Erythroblast (primary cell): ENCODE results near the gene ICA1.

Experiments used
- DNase-seq, 2 experiments: peaks; one replicate each; lab custom pipeline; 2025; lab: John Stamatoyannopoulos, UW
- GATA1 ChIP-seq: IDR thresholded peaks from 2 replicates; pipeline ENCODE4 v1.6.1; 2011; ENCODE audit warnings: low read depth, mild to moderate bottlenecking, control low read depth, low read length, moderate library complexity
- POLR2A ChIP-seq: IDR thresholded peaks from 2 replicates; pipeline ENCODE4 v1.6.1; 2011; ENCODE audit warnings: mild to moderate bottlenecking, low read length

ICA1 gene

GRCh38 chr7:8094164-8095140 lies 167.5 kb downstream of the ICA1 start:
- no peak for DNase-seq
- TF ChIP-seq GATA1 (no peak), POLR2A (no peak)

- TF ChIP-seq POLR2A (no peak), GATA1 (no peak)
- no peak for DNase-seq
Observed at GRCh38 chr7:8092140-8092539, 169.8 kb downstream of the ICA1 start.

- DNase-seq = no peak
- no peak for TF ChIP-seq POLR2A
- TF ChIP-seq GATA1 = no peak
Observed at GRCh38 chr7:8089036-8089780, 172.8 kb downstream of the ICA1 start.

- DNase-seq = no peak
- TF ChIP-seq GATA1 = no peak
- TF ChIP-seq POLR2A = no peak
Observed at GRCh38 chr7:8086239-8086638, 175.7 kb downstream of the ICA1 start.

GRCh38 chr7:8085420-8085819 lies 176.5 kb downstream of the ICA1 start:
- TF ChIP-seq POLR2A (no peak), GATA1 (no peak)
- DNase-seq = no peak

GRCh38 chr7:8084836-8085235 lies 177.1 kb downstream of the ICA1 start:
- no peak for DNase-seq
- TF ChIP-seq GATA1 (no peak), POLR2A (no peak)

- TF ChIP-seq GATA1 (no peak), POLR2A (no peak)
- no peak for DNase-seq
Observed at GRCh38 chr7:8082762-8083161, 179.2 kb downstream of the ICA1 start.

GRCh38 chr7:8078418-8078817 lies 183.5 kb downstream of the ICA1 start:
- no peak for TF ChIP-seq POLR2A
- TF ChIP-seq GATA1 = no peak
- DNase-seq = no peak

GRCh38 chr7:8070451-8071180 lies 191.4 kb downstream of the ICA1 start:
- DNase-seq = no peak
- TF ChIP-seq POLR2A (no peak), GATA1 (no peak)

- TF ChIP-seq GATA1 (no peak), POLR2A (no peak)
Observed at GRCh38 chr7:8068892-8069686, 192.9 kb downstream of the ICA1 start.

GRCh38 chr7:8065356-8065813 lies 196.6 kb downstream of the ICA1 start:
- no peak for DNase-seq
- TF ChIP-seq POLR2A (no peak), GATA1 (no peak)

More at GRCh38 chr7:8068892-8069686, 192.9 kb downstream of the ICA1 start:
- no peak for DNase-seq

- DNase-seq = no peak
- TF ChIP-seq POLR2A (no peak), GATA1 (no peak)
Observed at GRCh38 chr7:8064828-8065227, 197.1 kb downstream of the ICA1 start.
